GM23338 (cell line): Measurements from ENCODE around the gene NECTIN3. TPM values are rescaled to one million over a fixed set of nuclear protein-coding genes. Genes with fewer than 3 reads are reported as not detected.

ENCODE experiments used
- ATAC-seq: fragments of 200-7000 bp; cut with Tn5 transposase; 3 replicates; pipeline ENCODE4 v1.9.1; 2020
- DNase-seq: peaks from one replicate; pipeline ENCODE4 v3.0.0-alpha.2; 2015; ENCODE audit warnings: low spot score
- H2AFZ ChIP-seq: fragments of 200-600 bp; sonication (generic); 2 replicates; pipeline ENCODE4 v1.8.0; 2016; ENCODE audit warnings: antibody characterized with exemption, mild to moderate bottlenecking, moderate library complexity
- H3F3A ChIP-seq: fragments of 200-600 bp; sonication (generic); replicated peaks from 2 replicates; pipeline ENCODE4 v1.8.0; 2017; ENCODE audit warnings: antibody characterized with exemption, mixed run types, low read depth
- H3K27ac ChIP-seq: fragments of 200-600 bp; sonication (generic); 2 replicates; pipeline ENCODE4 v1.6.1; 2016; ENCODE audit warnings: low read depth
- H3K27me3 ChIP-seq: fragments of 200-600 bp; sonication (generic); 2 replicates; pipeline ENCODE4 v1.8.0; 2016; ENCODE audit warnings: mild to moderate bottlenecking, mixed run types, moderate library complexity; ENCODE audit not compliant: insufficient read depth
- H3K36me3 ChIP-seq: fragments of 200-600 bp; sonication (generic); 2 replicates; pipeline ENCODE4 v1.8.0; 2016; ENCODE audit warnings: mild to moderate bottlenecking; ENCODE audit not compliant: insufficient read depth
- H3K4me1 ChIP-seq: fragments of 200-600 bp; sonication (generic); 2 replicates; pipeline ENCODE4 v1.8.0; 2016; ENCODE audit warnings: mild to moderate bottlenecking, moderate library complexity; ENCODE audit not compliant: insufficient read depth
- H3K4me2 ChIP-seq: fragments of 200-600 bp; sonication (generic); 2 replicates; pipeline ENCODE4 v1.7.1; 2017; ENCODE audit warnings: mixed run types
- H3K4me3 ChIP-seq: fragments of 200-600 bp; sonication (generic); 2 replicates; pipeline ENCODE4 v1.6.1; 2016; ENCODE audit warnings: mixed run types
- H3K79me2 ChIP-seq: fragments of 200-600 bp; sonication (generic); replicated peaks from 2 replicates; pipeline ENCODE4 v1.8.0; 2017; ENCODE audit warnings: mild to moderate bottlenecking; ENCODE audit not compliant: insufficient read depth
- H3K9me2 ChIP-seq: fragments of 200-600 bp; sonication (generic); 2 replicates; pipeline ENCODE4 v1.8.0; 2017; ENCODE audit not compliant: insufficient read depth
- H4K20me1 ChIP-seq: fragments of 200-600 bp; sonication (generic); replicated peaks from 2 replicates; pipeline ENCODE4 v1.8.0; 2017; ENCODE audit warnings: mild to moderate bottlenecking; ENCODE audit not compliant: insufficient read depth
- H3K27ac Mint-ChIP-seq: 2 replicates; pipeline ENCODE4 v1.8.0; 2020; ENCODE audit warnings: inconsistent platforms, mild to moderate bottlenecking, moderate library complexity, mixed read lengths
- H3K27me3 Mint-ChIP-seq: 3 replicates; pipeline ENCODE4 v1.8.0; 2022; ENCODE audit warnings: low read depth, mild to moderate bottlenecking, moderate library complexity, mixed read lengths, inconsistent platforms; ENCODE audit not compliant: insufficient read depth, poor library complexity
- H3K36me3 Mint-ChIP-seq: 3 replicates; pipeline ENCODE4 v1.8.0; 2021; ENCODE audit warnings: low read depth, mild to moderate bottlenecking, inconsistent platforms, moderate library complexity, mixed read lengths
- H3K4me1 Mint-ChIP-seq: 3 replicates; pipeline ENCODE4 v1.8.0; 2020; ENCODE audit warnings: mild to moderate bottlenecking, inconsistent platforms, mixed read lengths
- H3K4me3 Mint-ChIP-seq: 3 replicates; pipeline ENCODE4 v1.8.0; 2021; ENCODE audit warnings: moderate library complexity, mild to moderate bottlenecking, inconsistent platforms, mixed read lengths
- H3K9me3 Mint-ChIP-seq: 3 replicates; pipeline ENCODE4 v1.8.0; 2020; ENCODE audit warnings: moderate library complexity, mild to moderate bottlenecking, inconsistent platforms, mixed read lengths
- CREB1 ChIP-seq: fragments of 250-450 bp; sonication (Bioruptor Pico); IDR thresholded peaks from 2 replicates; pipeline ENCODE4 v1.5.0; 2020; ENCODE audit warnings: low read depth, mild to moderate bottlenecking, moderate library complexity
- EZH2 ChIP-seq: fragments of 200-600 bp; sonication (generic); IDR thresholded peaks from one replicate; pipeline ENCODE4 v1.8.0; 2017; ENCODE audit warnings: antibody characterized with exemption, mild to moderate bottlenecking, low read depth; ENCODE audit not compliant: unreplicated experiment
- EZH2phosphoT487 ChIP-seq: fragments of 200-600 bp; sonication (generic); IDR thresholded peaks from one replicate; pipeline ENCODE4 v1.8.1; 2018; ENCODE audit warnings: antibody characterized with exemption; ENCODE audit not compliant: unreplicated experiment
- JUNB ChIP-seq: IDR thresholded peaks from one replicate; pipeline ENCODE4 v1.6.1; 2016; ENCODE audit warnings: antibody characterized with exemption; ENCODE audit not compliant: unreplicated experiment
- NANOG ChIP-seq: IDR thresholded peaks from 2 replicates; pipeline ENCODE4 v1.6.1; 2016; ENCODE audit warnings: antibody characterized with exemption, borderline replicate concordance
- POLR2AphosphoS5 ChIP-seq: IDR thresholded peaks from 2 replicates; pipeline ENCODE4 v1.6.1; 2016; ENCODE audit warnings: antibody characterized with exemption, low read depth
- STAT1 ChIP-seq: IDR thresholded peaks from one replicate; pipeline ENCODE4 v1.6.1; 2016; ENCODE audit warnings: antibody characterized with exemption; ENCODE audit not compliant: unreplicated experiment
- ZNF114 ChIP-seq: fragments of 250-450 bp; sonication (Bioruptor Pico); IDR thresholded peaks from 2 replicates; pipeline ENCODE4 v1.5.0; 2020; ENCODE audit warnings: mild to moderate bottlenecking, moderate library complexity
- ZNF331 ChIP-seq: fragments of 250-450 bp; sonication (Bioruptor Pico); IDR thresholded peaks from 2 replicates; pipeline ENCODE4 v1.5.0; 2020; ENCODE audit warnings: low read depth, mild to moderate bottlenecking, moderate library complexity
- polyA plus RNA-seq: library from polyadenylated mRNA; unstranded; fragments of >200 nt; fragmentation: Nextera tagmentation; extraction: Ambion mirVana; gene quantifications from 2 replicates; pipeline ENCODE4 v1.2.1, GENCODE V29; 2016
- total RNA-seq: library from RNA; depleted of rRNA; stranded (reverse); fragments of >200 nt; shearing (Covaris generic); gene quantifications from 2 replicates; pipeline ENCODE4 v1.2.3, GENCODE V29; 2014
- TF ChIP-seq, protein P1 (sequence below), 2 experiments: fragments of 200-600 bp in 1 of 2; sonication (generic) in 1 of 2; conservative IDR thresholded peaks; 2 replicates each; pipeline versions ENCODE4 v1.5.1 to v1.6.1; 2016 to 2017; ENCODE audit warnings: antibody characterized with exemption in 2 of 2, low read depth in 2 of 2, mild to moderate bottlenecking in 2 of 2, moderate library complexity in 1 of 2
- TF ChIP-seq, protein P2 (sequence below): IDR thresholded peaks from 2 replicates; pipeline ENCODE4 v1.6.1; 2016; ENCODE audit warnings: antibody characterized with exemption
- TF ChIP-seq, protein P3 (sequence below): IDR thresholded peaks from one replicate; pipeline ENCODE4 v1.6.1; 2018; ENCODE audit warnings: antibody characterized with exemption; ENCODE audit not compliant: unreplicated experiment
- TF ChIP-seq, protein P4 (sequence below): fragments of 250-450 bp; sonication (Bioruptor Pico); IDR thresholded peaks from 2 replicates; pipeline ENCODE4 v1.5.0; 2020; ENCODE audit warnings: mild to moderate bottlenecking, moderate library complexity

The NECTIN3 gene
- total and polyA plus RNA-seq, 2 experiments from 2014 or later = 16.0 to 48.2 TPM

DNA sequence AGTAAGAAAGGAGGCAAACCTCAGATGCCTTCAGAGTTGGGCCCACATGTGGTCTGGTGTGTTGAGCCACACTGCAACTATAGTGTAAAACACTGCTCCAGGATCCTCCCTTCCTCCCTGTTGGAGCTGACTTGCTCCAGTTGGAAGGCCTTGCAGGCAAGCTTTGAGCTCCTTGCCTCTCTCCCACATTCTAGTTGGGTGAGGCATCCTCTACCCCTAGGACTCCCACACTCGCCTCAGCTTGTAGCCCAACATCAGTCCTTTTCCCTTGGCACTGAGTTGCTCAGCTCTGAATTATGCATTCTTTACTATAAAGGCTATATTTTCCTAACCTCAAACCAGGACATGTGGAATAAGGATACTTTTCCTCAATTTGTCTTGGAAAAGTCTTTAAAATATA, 143.9 kb downstream of the NECTIN3 start:
- Histone ChIP-seq H3K9me2 (0 out of 2 replicates have a peak, but pooled peaks cover 6% of the 10 kb centered on the region), H3K27me3 (no peaks in the 10 kb centered on the region), H3K79me2 (no peaks in the 10 kb centered on the region), H2AFZ (no peak overlapping the region), H3K4me1 (peaks cover 11% of the 10 kb centered on the region; the same call in 1 of the 2 replicates), H3K36me3 (no peaks in the 10 kb centered on the region), H3F3A (no peaks in the 10 kb centered on the region), H3K4me3 (no peak overlapping the region), H3K27ac (no peak overlapping the region), H3K4me2 (no peak overlapping the region), H4K20me1 (no peaks in the 10 kb centered on the region)
- ATAC-seq (no peak), DNase-seq (no peak)
- H3K36me3 Mint-ChIP-seq = no peaks in the 10 kb centered on the region
- no peak overlapping the region for H3K4me3 Mint-ChIP-seq
- no peaks in the 10 kb centered on the region for H3K9me3 Mint-ChIP-seq
- H3K27me3 Mint-ChIP-seq = peaks cover 1% of the 10 kb centered on the region
- TF ChIP-seq NANOG (no peak), ZNF331 (CRISPR knock-in tag) (no peak), JUNB (no peak), STAT1 (no peak), POLR2AphosphoS5 (no peak), EZH2 (no peak), ZNF114 (CRISPR knock-in tag) (no peak), EZH2phosphoT487 (no peak), CREB1 (no peak)
- TF ChIP-seq, protein P1, sequence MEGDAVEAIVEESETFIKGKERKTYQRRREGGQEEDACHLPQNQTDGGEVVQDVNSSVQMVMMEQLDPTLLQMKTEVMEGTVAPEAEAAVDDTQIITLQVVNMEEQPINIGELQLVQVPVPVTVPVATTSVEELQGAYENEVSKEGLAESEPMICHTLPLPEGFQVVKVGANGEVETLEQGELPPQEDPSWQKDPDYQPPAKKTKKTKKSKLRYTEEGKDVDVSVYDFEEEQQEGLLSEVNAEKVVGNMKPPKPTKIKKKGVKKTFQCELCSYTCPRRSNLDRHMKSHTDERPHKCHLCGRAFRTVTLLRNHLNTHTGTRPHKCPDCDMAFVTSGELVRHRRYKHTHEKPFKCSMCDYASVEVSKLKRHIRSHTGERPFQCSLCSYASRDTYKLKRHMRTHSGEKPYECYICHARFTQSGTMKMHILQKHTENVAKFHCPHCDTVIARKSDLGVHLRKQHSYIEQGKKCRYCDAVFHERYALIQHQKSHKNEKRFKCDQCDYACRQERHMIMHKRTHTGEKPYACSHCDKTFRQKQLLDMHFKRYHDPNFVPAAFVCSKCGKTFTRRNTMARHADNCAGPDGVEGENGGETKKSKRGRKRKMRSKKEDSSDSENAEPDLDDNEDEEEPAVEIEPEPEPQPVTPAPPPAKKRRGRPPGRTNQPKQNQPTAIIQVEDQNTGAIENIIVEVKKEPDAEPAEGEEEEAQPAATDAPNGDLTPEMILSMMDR (conservative IDR thresholded peaks at IDR 0.05; ENCODE audit: low read depth in 2 of 2) = no peak
- TF ChIP-seq, protein P2, sequence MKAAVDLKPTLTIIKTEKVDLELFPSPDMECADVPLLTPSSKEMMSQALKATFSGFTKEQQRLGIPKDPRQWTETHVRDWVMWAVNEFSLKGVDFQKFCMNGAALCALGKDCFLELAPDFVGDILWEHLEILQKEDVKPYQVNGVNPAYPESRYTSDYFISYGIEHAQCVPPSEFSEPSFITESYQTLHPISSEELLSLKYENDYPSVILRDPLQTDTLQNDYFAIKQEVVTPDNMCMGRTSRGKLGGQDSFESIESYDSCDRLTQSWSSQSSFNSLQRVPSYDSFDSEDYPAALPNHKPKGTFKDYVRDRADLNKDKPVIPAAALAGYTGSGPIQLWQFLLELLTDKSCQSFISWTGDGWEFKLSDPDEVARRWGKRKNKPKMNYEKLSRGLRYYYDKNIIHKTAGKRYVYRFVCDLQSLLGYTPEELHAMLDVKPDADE = no peak
- TF ChIP-seq, protein P3, sequence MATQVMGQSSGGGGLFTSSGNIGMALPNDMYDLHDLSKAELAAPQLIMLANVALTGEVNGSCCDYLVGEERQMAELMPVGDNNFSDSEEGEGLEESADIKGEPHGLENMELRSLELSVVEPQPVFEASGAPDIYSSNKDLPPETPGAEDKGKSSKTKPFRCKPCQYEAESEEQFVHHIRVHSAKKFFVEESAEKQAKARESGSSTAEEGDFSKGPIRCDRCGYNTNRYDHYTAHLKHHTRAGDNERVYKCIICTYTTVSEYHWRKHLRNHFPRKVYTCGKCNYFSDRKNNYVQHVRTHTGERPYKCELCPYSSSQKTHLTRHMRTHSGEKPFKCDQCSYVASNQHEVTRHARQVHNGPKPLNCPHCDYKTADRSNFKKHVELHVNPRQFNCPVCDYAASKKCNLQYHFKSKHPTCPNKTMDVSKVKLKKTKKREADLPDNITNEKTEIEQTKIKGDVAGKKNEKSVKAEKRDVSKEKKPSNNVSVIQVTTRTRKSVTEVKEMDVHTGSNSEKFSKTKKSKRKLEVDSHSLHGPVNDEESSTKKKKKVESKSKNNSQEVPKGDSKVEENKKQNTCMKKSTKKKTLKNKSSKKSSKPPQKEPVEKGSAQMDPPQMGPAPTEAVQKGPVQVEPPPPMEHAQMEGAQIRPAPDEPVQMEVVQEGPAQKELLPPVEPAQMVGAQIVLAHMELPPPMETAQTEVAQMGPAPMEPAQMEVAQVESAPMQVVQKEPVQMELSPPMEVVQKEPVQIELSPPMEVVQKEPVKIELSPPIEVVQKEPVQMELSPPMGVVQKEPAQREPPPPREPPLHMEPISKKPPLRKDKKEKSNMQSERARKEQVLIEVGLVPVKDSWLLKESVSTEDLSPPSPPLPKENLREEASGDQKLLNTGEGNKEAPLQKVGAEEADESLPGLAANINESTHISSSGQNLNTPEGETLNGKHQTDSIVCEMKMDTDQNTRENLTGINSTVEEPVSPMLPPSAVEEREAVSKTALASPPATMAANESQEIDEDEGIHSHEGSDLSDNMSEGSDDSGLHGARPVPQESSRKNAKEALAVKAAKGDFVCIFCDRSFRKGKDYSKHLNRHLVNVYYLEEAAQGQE = no peak
- TF ChIP-seq, protein P4, sequence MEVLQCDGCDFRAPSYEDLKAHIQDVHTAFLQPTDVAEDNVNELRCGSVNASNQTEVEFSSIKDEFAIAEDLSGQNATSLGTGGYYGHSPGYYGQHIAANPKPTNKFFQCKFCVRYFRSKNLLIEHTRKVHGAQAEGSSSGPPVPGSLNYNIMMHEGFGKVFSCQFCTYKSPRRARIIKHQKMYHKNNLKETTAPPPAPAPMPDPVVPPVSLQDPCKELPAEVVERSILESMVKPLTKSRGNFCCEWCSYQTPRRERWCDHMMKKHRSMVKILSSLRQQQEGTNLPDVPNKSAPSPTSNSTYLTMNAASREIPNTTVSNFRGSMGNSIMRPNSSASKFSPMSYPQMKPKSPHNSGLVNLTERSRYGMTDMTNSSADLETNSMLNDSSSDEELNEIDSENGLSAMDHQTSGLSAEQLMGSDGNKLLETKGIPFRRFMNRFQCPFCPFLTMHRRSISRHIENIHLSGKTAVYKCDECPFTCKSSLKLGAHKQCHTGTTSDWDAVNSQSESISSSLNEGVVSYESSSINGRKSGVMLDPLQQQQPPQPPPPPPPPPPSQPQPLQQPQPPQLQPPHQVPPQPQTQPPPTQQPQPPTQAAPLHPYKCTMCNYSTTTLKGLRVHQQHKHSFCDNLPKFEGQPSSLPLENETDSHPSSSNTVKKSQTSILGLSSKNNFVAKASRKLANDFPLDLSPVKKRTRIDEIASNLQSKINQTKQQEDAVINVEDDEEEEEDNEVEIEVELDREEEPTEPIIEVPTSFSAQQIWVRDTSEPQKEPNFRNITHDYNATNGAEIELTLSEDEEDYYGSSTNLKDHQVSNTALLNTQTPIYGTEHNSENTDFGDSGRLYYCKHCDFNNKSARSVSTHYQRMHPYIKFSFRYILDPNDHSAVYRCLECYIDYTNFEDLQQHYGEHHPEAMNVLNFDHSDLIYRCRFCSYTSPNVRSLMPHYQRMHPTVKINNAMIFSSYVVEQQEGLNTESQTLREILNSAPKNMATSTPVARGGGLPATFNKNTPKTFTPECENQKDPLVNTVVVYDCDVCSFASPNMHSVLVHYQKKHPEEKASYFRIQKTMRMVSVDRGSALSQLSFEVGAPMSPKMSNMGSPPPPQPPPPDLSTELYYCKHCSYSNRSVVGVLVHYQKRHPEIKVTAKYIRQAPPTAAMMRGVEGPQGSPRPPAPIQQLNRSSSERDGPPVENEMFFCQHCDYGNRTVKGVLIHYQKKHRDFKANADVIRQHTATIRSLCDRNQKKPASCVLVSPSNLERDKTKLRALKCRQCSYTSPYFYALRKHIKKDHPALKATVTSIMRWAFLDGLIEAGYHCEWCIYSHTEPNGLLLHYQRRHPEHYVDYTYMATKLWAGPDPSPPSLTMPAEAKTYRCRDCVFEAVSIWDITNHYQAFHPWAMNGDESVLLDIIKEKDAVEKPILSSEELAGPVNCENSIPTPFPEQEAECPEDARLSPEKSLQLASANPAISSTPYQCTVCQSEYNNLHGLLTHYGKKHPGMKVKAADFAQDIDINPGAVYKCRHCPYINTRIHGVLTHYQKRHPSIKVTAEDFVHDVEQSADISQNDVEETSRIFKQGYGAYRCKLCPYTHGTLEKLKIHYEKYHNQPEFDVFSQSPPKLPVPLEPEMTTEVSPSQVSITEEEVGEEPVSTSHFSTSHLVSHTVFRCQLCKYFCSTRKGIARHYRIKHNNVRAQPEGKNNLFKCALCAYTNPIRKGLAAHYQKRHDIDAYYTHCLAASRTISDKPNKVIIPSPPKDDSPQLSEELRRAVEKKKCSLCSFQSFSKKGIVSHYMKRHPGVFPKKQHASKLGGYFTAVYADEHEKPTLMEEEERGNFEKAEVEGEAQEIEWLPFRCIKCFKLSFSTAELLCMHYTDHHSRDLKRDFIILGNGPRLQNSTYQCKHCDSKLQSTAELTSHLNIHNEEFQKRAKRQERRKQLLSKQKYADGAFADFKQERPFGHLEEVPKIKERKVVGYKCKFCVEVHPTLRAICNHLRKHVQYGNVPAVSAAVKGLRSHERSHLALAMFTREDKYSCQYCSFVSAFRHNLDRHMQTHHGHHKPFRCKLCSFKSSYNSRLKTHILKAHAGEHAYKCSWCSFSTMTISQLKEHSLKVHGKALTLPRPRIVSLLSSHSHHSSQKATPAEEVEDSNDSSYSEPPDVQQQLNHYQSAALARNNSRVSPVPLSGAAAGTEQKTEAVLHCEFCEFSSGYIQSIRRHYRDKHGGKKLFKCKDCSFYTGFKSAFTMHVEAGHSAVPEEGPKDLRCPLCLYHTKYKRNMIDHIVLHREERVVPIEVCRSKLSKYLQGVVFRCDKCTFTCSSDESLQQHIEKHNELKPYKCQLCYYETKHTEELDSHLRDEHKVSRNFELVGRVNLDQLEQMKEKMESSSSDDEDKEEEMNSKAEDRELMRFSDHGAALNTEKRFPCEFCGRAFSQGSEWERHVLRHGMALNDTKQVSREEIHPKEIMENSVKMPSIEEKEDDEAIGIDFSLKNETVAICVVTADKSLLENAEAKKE (CRISPR knock-in tag) = no peak
- H3K27ac Mint-ChIP-seq = no peak overlapping the region
- no peaks in the 10 kb centered on the region for H3K4me1 Mint-ChIP-seq
